ENCODE data around the gene AGPAT4. TPM values are rescaled to one million over a fixed set of nuclear protein-coding genes. Genes with fewer than 3 reads are reported as not detected.

Gene AGPAT4
- polyA plus RNA-seq, 1 of the 3 experiments (the other 2 are of a cell fraction) = 3.9 TPM

DNA sequence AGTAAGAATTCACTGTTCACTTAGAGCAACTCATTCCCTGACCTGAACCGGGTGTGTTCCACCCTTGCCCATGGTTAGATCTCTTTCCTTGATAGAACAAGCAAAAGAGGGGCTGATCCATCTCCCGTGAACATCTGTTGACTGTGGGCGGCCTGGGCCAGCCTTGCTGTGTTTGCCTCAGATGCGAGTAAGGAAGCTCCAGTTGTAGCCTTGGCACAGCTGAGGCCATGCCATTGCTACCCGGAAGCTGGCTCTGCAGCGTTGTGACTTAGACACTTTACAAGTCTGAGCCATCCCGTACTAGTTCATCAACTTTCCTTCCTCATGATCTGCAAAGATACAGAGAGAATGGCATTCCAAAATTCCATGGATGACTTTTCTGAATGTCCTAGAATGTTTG lies 143.3 kb downstream of the AGPAT4 start:
- CTCF ChIA-PET = interaction anchor here (1.1 kb wide), 1 partner anchor 152 kb away, joined by 3 read pairs; no protein-coding TSS in a partner anchor

More for the DNA sequence above, 143.3 kb downstream of the AGPAT4 start:
- Histone ChIP-seq H3K4me3 (ENCODE audit: low read depth in 2 of 2, low read length in 1 of 2) (no peak overlapping the region), H3K79me2 (ENCODE audit: insufficient read depth) (no peaks in the 10 kb centered on the region), H3K9ac (no peak overlapping the region), H2AFZ (ENCODE audit: low read depth) (no peak overlapping the region), H4K20me1 (ENCODE audit: insufficient read depth) (no peaks in the 10 kb centered on the region), H3K4me2 (no peak overlapping the region), H3K36me3 (replicated peaks in 1 of 2; ENCODE audit: control insufficient read depth in 1 of 2, insufficient read depth in 2 of 2, low read length in 1 of 2) (peaks cover 15 to 23% of the 10 kb centered on the region in 2 experiments), H3K9me3 (no peaks in the 10 kb centered on the region), H3K27me3 (ENCODE audit: insufficient read depth) (no peaks in the 10 kb centered on the region), H3K27ac (ENCODE audit: low read depth in 2 of 2, low read length in 1 of 2) (no peak overlapping the region), H3F3A (replicated peaks; ENCODE audit: insufficient read depth) (no peaks in the 10 kb centered on the region), H3K9me2 (no peaks in the 10 kb centered on the region), H3K4me1 (ENCODE audit: control insufficient read depth in 1 of 2, insufficient read depth in 2 of 2, low read depth in 1 of 2, low read length in 1 of 2) (no peaks in the 10 kb centered on the region)
- DNase-seq = no peak
- POLR2A ChIA-PET = no interaction called here
- 97% methylated on average over 7 of the region's 7 CpGs for WGBS (ENCODE audit: low lambda C conversion rate)
- TF ChIP-seq, protein P1, sequence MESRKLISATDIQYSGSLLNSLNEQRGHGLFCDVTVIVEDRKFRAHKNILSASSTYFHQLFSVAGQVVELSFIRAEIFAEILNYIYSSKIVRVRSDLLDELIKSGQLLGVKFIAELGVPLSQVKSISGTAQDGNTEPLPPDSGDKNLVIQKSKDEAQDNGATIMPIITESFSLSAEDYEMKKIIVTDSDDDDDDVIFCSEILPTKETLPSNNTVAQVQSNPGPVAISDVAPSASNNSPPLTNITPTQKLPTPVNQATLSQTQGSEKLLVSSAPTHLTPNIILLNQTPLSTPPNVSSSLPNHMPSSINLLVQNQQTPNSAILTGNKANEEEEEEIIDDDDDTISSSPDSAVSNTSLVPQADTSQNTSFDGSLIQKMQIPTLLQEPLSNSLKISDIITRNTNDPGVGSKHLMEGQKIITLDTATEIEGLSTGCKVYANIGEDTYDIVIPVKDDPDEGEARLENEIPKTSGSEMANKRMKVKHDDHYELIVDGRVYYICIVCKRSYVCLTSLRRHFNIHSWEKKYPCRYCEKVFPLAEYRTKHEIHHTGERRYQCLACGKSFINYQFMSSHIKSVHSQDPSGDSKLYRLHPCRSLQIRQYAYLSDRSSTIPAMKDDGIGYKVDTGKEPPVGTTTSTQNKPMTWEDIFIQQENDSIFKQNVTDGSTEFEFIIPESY (IDR thresholded peaks at IDR 0.05; ENCODE audit: borderline replicate concordance, low read depth) = no peak
- TF ChIP-seq YY1 (IDR thresholded peaks at IDR 0.05; ENCODE audit: low read depth) (no peak), FOSL2 (IDR thresholded peaks at IDR 0.05; ENCODE audit: borderline replicate concordance, low read depth) (no peak), SIN3A (IDR thresholded peaks at IDR 0.05; ENCODE audit: borderline replicate concordance, low read depth, low read length) (no peak), FOXM1 (IDR thresholded peaks at IDR 0.05; ENCODE audit: low read depth) (no peak), RCOR1 (IDR thresholded peaks at IDR 0.05; ENCODE audit: low read length) (no peak), TAF1 (IDR thresholded peaks at IDR 0.05; ENCODE audit: borderline replicate concordance, low read depth, low read length) (no peak), TCF12 (IDR thresholded peaks at IDR 0.05) (no peak), CHD2 (IDR thresholded peaks at IDR 0.05; ENCODE audit: low read length, partially characterized antibody) (no peak)
- TF ChIP-seq, protein P2, sequence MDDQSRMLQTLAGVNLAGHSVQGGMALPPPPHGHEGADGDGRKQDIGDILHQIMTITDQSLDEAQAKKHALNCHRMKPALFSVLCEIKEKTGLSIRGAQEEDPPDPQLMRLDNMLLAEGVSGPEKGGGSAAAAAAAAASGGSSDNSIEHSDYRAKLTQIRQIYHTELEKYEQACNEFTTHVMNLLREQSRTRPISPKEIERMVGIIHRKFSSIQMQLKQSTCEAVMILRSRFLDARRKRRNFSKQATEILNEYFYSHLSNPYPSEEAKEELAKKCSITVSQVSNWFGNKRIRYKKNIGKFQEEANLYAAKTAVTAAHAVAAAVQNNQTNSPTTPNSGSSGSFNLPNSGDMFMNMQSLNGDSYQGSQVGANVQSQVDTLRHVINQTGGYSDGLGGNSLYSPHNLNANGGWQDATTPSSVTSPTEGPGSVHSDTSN (IDR thresholded peaks at IDR 0.05) = no peak
- TF ChIP-seq, protein P3, sequence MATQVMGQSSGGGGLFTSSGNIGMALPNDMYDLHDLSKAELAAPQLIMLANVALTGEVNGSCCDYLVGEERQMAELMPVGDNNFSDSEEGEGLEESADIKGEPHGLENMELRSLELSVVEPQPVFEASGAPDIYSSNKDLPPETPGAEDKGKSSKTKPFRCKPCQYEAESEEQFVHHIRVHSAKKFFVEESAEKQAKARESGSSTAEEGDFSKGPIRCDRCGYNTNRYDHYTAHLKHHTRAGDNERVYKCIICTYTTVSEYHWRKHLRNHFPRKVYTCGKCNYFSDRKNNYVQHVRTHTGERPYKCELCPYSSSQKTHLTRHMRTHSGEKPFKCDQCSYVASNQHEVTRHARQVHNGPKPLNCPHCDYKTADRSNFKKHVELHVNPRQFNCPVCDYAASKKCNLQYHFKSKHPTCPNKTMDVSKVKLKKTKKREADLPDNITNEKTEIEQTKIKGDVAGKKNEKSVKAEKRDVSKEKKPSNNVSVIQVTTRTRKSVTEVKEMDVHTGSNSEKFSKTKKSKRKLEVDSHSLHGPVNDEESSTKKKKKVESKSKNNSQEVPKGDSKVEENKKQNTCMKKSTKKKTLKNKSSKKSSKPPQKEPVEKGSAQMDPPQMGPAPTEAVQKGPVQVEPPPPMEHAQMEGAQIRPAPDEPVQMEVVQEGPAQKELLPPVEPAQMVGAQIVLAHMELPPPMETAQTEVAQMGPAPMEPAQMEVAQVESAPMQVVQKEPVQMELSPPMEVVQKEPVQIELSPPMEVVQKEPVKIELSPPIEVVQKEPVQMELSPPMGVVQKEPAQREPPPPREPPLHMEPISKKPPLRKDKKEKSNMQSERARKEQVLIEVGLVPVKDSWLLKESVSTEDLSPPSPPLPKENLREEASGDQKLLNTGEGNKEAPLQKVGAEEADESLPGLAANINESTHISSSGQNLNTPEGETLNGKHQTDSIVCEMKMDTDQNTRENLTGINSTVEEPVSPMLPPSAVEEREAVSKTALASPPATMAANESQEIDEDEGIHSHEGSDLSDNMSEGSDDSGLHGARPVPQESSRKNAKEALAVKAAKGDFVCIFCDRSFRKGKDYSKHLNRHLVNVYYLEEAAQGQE (IDR thresholded peaks at IDR 0.05; ENCODE audit: low read depth, low read length) = no peak
